Suprapubic skin (tissue), 4 donors: ENCODE data around the gene ATP8B3.

Source experiments
- EP300 ChIP-seq: sonication (generic); formaldehyde crosslinking; IDR thresholded peaks from one replicate; pipeline ENCODE4 v1.6.1; 2017; ENCODE audit warnings: antibody characterized with exemption
- POLR2A ChIP-seq, 2 donors: fragments of 450-650 bp; IDR thresholded peaks; one replicate each; pipeline ENCODE4 v1.6.1; 2017; ENCODE audit warnings: antibody characterized with exemption in 2 of 2, mild to moderate bottlenecking in 2 of 2, moderate library complexity in 2 of 2
- POLR2AphosphoS5 ChIP-seq, 3 donors: sonication (generic); formaldehyde crosslinking; IDR thresholded peaks; one replicate each; pipeline ENCODE4 v1.6.1; 2017; ENCODE audit warnings: antibody characterized with exemption in 3 of 3
- TF ChIP-seq, protein P1 (sequence below), 2 donors: fragments of 200-600 bp in 1 of 2; fragments of 450-650 bp in 1 of 2; sonication (generic) in 1 of 2; IDR thresholded peaks; one replicate each; pipeline ENCODE4 v1.5.1; 2016 to 2019; ENCODE audit warnings: antibody characterized with exemption in 2 of 2, mild to moderate bottlenecking in 1 of 2, moderate library complexity in 1 of 2

DNA sequence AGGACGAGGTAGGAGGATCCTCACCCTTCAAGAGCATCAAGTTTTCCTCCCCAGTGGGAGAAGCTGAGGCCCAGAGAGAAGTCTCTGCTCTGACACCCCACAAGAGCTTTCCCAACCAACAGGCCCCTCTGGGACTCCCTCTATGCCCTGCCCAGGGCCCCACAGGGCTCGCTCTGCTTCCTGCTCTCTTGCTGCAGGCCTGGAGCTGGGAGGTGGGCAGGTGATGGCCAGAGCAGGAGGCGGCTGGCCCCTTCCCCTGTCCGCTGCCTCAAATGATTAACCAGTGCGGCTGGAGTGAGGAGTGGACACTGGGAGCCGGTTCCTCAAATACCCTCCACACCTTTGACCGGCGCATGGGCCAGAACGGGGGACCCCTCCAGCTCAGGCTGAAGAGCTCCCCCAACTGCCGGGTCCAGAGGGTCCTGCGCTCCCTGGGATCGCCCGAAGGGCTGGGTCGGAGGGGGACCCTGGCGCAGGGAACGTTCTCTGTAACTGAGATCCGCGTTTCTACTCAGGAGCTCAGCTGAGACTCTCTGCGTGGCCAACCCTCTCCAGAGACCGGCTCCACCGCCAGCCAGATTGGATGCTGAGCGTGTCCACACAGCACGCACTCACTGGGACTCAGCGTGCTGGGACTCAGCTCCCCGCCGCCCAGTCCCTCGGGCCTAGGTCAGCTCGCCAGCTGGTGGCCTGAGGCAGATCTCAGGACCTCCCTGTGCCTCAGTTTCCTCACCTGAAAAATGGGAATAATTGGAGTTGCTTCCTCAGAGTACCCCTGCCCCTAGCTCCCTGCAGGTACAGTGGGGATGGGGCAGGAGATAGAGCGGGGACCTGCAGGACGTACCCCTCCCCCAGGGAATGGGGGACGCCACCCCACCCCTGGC is 65.4 kb downstream of the ATP8B3 start:
- TF ChIP-seq, protein P1, sequence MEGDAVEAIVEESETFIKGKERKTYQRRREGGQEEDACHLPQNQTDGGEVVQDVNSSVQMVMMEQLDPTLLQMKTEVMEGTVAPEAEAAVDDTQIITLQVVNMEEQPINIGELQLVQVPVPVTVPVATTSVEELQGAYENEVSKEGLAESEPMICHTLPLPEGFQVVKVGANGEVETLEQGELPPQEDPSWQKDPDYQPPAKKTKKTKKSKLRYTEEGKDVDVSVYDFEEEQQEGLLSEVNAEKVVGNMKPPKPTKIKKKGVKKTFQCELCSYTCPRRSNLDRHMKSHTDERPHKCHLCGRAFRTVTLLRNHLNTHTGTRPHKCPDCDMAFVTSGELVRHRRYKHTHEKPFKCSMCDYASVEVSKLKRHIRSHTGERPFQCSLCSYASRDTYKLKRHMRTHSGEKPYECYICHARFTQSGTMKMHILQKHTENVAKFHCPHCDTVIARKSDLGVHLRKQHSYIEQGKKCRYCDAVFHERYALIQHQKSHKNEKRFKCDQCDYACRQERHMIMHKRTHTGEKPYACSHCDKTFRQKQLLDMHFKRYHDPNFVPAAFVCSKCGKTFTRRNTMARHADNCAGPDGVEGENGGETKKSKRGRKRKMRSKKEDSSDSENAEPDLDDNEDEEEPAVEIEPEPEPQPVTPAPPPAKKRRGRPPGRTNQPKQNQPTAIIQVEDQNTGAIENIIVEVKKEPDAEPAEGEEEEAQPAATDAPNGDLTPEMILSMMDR (IDR thresholded peaks at IDR 0.05): no peak
- TF ChIP-seq POLR2A (IDR thresholded peaks at IDR 0.05) (no peak), POLR2AphosphoS5 (IDR thresholded peaks at IDR 0.05) (no peak), EP300 (no peak)
